HG02938 (cell line): Measurements from ENCODE around the gene TTBK2.

ENCODE experiments used
- ATAC-seq: cut with Tn5 transposase; IDR thresholded peaks from one replicate; pipeline ENCODE4 v1.9.1; 2021; ENCODE audit warnings: mild to moderate bottlenecking, moderate library complexity; ENCODE audit not compliant: unreplicated experiment

Gene TTBK2

DNA sequence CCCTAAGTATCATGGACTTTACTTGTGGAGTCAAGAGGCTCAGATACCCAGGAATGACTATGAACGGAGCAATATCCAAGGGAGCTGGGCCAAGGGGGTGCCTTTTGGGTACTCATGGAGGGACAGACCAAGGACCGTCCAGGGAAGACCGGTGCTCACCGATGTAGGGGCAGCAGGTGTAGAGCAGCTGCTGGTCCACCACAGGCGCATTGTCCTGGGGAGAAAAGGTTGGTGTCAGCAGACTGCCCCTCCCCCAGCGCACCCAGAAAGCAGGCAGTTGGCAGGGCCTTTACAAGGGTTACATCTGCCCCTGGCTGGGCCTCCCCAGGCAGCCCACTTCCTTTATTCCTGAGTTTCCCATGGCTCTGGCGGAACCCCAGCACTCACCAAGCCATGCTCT lies 191.2 kb downstream of the TTBK2 start:
- no peak for ATAC-seq

DNA sequence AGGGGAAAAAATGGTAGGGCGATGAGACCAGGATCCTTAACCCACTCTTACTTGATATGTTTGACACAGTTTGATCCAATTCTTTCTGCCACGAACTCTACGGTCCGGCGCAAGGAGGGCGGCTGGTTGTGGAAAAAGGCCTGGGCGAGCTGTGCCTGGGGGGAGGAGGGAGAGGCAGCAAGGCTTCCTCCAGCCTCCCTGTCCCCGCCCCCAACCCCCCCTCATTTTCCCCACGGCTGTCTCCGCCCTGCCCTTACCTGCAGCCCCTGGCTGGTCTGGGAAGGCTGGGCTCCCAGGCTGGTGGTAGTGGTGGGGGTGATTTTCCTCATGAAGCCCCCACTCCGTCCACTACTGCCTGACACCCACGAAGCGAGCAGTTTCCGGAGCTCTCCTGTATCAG lies 191.6 kb downstream of the TTBK2 start:
- no peak for ATAC-seq

DNA sequence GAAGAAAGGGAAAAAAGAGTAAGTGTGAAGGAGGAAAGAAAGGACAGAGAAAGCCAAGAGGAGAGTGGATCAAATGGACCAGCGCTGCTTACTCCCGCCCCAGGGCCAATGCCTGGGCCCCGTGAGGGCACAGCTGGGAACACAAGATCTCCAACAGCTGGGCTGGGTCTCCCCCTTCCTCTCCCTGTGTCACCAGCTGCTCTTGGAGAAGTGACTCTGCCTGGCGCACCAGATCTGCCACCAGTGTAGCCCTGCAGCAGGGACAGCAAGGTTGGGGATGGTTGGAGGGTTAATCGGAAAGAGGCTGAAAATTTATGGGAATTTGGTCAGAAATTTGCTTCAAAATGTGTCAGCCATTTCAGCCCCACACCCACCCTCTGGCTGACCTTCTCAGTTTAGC lies 192.0 kb downstream of the TTBK2 start:
- no peak for ATAC-seq

DNA sequence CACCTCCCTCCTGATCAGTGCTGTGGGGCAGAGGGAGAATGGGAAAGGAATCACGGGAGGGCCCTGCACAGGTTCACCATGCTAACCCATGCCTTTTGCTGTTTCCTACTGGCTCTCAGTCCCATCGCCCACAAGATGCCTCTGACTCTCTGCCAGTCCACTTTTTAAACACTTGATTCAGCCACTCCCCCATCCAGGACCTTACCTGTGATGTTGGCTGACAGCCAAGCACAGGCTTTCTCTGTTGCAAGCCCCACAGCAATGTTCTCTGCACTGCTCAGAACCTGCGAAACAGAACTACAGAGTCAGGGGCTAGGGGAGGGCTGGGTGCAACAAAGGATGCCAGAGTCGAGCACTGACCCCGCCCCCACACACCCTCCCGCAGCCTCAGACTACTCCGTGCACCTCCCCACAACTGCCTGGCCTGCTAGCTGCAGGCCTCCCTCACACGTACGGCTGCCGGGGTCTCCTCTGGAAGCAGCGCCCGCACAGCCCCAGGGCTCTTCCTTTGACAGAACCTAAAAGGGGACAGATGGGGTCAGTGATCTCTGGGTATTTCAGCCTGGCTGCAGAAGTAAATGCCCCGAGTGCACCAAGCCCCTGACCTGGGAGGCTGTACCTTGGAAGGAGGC lies 192.7 kb downstream of the TTBK2 start:
- no peak for ATAC-seq

DNA sequence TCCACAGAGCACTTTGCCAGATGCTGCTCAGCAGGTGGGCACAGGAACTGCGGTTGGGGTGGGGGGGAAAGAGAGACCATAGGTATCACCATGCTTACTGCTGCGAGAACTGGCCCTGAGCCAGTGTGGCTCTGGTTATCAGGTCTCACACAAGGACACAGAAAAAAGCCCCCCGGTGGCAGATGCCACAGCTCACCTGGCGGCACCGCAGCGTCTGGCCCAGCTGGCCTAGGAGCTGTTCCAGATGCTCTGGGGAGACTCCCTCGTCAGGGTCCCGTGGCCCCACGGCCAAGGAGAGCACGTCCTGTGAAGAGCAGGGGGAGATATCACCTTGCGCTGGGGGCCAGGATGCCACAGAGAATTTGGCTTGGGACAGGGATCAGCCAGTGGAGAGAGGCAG lies 194.5 kb downstream of the TTBK2 start:
- no peak for ATAC-seq

DNA sequence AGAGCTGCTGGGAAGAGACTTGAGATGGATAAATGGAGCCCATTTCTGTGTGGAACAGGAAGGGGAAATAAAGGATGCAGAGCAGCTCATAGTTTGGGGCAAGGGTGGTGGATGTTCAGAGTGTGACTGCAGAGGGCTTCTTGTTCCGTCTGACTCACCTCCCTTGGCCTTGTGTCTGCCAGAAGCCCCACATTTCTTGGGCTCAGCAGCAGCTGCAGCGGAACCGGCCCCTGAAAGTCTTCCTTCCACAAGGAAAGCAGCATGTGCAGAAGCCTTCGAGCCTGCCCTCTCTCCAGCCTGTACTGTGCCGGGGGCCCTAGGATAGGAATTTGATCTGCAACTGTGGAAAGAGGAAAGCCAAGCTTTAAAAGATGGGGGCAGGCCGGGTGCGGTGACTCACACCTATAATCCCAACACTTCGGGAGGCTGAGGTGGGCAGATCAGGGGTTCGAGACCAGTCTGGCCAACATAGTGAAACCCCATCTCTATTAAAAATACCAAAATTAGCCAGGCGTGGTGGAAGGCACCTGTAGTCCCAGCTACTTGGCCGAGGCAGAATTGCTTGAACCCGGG lies 195.2 kb downstream of the TTBK2 start:
- ATAC-seq, result no peak

DNA sequence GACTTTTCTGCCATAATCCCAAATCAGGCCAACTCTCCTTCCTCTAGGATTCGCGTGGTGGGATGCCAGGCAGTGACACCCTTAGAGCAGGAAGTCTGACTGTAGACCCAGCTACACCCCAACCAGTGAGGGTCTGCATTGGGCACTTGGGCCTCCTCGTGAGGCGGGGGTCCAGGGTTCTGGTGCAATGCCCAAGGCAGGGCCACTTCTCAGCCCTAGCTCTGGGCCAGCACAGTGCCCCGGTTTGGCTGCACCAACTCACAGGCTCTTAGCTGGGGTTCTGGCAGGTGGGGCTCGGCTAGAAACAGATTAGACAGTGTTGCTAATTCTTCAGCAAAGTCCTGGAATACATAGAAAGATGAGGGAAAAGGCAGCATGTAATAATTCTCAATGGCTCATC lies 196.3 kb downstream of the TTBK2 start:
- no peak for ATAC-seq

DNA sequence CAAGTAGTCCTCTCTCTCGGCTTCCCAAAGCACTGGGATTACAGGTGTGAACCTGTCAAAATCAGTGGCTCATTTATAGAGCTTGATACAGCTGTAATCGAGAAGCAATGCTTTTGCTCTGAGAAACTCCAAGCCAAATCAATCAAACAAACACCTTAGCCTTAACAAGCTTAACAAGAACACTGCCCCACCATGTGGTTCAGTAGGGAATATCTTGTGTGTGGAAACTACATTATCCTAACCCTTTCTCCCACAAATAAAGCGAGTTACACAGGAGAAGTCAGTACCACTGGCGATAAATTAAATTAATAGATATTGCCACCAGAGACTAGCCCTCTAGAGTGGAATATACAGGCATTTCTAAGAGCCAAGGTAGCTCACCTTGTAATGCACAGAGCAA lies 197.5 kb downstream of the TTBK2 start:
- ATAC-seq, result no peak

DNA sequence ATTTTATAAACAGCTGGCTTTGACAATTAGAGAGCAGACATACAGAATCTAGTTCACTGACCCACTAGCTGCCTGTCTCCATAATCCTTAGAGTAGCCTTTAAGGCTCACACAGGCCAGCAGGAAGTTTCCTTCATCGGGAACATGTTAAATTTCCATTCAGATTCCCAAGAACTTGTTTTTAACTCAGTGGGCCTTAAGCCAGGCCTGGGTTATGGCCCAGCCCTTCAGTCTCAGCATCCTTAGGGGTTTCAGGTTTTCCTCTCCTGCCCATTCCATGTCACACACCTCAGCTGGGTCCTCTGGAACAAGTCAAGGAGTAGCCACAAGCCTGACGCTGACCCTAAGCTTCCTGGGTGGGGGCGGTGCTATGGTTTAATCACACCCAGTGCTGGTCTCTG lies 198.7 kb downstream of the TTBK2 start:
- ATAC-seq, result no peak

DNA sequence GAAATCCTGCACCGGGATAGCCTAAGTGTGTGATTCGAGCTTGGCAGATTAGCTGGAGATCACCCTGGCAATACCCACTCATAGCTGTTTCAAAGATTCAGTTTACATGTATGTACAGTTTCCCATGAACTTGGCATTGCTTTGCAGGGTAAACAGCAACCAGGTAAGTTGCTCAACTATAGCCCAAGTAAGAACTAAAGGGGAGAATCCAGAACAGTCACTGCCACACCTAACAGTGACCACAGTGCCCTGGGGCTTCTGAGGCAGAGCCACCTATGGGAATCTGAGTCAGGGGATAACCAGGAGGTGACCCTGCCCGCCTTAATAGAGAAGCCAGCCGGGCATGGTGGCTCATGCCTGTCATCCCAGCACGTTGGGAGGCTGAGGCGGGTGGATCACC lies 199.6 kb downstream of the TTBK2 start:
- no peak for ATAC-seq

DNA sequence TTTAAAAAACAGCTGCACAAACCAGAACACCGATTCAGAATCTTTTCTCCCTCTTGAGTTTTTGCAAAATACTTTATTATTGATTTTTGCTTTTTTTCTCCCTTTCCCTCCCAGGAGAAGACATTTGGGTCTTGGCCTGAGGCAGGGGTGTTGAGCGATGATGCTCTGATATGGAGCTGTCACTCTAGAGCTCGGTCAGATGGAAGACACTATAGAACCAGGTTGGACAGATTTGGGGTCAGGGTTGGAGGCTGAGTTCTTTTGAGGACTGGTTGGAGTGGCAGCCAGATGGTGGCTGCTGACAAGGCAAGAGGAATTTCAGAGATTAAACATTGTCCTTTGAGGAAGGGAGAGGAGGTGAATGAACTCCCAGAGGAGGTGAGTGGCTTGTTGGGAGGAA lies 200.5 kb downstream of the TTBK2 start:
- ATAC-seq, result no peak

DNA sequence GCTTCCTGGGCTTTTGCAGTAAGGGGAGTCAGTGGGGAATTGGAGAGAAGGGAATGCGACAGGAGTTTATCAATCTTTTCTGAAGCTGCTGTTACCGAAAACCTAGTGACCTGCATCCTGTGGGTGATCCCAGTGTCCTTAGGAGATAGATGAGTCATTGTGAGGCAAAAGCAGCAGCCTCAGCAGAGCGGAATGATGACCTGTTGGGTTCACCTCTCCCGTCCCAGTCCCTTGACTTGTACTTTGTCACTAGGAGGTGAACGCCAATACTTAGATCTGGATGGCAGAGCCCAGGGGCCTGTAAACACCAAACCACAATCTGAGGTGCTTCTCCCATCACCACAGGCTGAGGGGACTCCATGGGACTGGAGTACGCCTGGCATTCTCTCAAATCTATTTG lies 201.5 kb downstream of the TTBK2 start:
- no peak for ATAC-seq

DNA sequence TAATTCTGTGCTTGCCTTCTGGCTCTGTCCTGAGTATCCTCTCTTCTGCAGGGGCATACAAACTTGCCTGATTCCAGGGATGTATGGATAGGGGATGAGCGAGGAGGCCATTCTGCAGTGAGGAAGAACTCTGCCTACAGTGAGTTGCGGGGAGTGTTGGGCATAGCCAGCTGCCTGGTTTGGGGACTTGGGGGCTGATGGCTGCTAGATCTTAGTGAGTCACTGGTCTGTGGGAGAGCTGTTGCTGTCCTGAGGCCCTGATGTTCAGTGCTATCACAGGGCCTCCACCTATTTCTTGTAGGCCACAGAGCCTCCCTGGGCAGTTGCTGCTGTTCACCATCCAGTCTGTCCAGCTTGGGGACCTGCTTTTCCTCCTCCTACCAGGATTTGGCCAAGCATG lies 204.0 kb downstream of the TTBK2 start:
- no peak for ATAC-seq

DNA sequence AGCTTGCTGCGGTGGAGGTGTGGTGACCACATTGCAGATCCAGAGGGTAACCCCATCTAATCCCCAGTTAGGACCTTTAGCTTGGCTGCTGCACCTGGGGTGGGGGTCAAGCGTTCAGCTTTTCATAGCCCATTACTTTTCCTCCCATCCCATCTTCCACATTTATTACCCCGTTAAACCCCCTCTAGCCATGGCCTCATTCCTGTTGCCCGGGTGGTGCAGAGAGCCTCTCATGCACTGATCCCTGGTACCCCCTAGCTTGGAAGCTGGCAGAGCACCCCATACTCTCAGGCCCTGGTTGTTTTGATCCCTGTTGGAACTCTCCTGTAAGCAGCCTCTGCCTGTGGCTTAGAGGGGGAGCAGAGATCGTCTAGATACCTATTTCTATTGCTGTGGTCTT lies 204.5 kb downstream of the TTBK2 start:
- ATAC-seq, result no peak

DNA sequence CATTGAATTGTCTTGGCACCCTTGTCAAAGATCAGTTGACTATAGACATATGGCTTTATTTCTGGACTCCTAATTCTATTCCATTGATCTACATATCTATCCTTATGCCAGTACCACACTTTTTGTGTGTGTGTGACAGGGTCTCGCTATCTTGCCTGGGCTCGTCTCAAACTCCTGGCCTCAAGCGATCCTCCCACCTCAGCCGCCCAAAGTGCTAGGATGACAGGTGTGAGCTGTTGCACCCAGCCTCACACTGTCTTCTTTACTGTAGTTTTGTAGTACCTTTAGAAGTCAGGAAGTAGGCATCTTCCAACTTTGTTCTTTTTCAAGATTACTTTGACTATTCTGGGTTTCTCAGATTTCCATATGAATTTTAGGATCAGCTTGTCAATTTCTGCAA lies 208.0 kb downstream of the TTBK2 start:
- no peak for ATAC-seq

DNA sequence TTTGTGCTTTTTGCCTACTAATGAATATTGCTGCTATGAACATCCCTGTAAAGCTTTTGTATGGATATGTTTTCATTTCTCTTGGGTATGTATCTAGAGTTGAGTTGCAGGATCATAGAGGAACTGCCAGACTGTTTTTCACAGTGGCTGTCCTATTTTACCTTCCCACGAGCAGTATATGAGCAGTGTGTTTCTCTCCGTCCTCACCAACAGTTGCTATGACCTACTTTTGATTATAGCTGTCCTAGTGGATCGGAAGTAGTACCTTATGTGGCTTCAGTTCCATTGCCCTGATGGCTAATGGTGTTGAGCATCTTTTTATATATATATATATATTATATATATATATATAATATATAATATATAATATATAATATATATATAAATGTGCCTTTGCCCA lies 208.8 kb downstream of the TTBK2 start:
- no peak for ATAC-seq

DNA sequence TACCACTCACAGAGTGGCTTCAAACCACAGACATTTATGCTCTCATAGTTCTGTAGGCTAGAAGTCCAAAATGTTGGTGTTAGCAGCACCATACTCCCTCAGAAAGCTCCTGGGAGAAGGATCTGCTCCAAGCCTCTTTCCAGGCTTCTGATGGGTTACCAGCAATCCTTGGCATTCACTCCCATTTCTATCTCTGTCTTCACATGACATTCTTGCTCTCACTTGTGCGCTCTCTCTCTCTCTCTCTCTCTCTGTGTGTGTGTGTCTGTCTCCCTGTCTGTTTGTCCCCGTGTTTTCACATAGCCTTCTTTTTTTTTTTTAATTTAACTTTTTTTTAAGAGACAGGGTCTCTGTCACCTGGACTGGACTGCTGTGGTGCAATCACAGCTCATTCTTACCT lies 209.9 kb downstream of the TTBK2 start:
- ATAC-seq, result no peak

DNA sequence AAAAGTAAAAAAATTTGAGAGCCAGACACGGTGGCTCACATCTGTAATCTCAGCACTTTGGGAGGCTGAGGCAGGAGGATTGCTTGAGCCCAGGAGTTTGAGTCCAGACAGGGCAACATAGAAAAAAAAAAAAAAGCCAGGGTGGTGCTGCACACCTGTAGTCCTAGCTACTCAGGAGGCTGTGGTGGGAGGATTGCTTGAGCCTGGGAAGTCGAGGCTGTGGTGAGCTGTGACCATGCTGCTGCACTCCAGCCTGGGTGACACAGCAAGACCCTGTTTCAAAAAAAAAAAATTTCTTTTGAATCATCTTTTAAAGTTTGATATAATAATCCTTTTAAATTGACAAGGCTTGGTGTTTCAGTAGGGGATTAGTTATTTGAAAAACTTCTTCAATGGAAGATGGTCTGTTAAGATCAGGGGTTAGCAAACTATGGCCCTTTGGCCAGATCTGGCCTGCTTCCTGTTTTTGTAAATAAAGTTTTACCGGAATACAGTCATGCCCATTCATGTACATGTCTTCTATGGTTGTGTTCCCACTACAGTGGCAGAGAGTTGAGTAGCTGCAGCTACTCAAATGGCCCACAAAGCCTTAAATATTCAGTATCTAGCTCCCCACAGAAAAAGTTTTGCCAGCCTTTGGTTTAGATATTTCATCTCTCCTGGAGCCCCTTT lies 212.6 kb downstream of the TTBK2 start:
- ATAC-seq, result no peak

DNA sequence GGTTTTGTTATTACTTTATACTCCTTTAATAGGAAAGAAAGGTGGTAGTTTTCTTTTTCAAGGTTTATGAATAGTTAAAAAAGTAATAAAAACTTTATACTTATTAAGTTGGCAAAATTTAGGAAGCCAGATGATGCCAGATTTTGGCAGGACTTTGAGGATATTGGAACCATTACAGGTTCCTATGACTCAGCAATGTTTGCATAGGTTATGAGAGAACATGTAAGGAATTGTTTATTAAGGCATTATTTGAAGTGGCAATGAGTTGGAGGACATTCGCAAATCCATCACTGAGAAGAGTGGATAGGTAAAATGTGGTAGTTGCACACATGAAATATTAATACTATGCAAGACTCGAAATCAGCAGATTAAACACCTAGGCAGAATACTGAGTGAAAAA lies 213.5 kb downstream of the TTBK2 start:
- no peak for ATAC-seq

DNA sequence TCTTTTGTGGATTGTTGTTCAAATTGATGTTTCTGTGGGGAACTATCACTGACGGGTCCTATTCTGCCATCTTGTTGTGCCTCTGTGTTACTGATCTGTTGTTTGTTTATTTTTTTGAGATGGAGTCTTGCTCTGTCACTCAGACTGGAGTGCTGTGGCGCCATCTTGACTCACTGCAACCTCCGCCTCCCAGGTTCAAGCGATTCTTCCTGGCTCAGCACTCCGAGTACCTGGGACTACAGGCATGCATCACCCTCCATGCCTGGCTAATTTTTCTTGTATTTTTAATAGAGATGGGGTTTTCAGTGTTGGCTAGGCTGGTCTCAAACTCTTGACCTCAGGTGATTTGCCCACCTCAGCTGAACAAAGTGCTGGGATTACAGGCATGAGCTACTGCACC lies 215.2 kb downstream of the TTBK2 start:
- no peak for ATAC-seq

DNA sequence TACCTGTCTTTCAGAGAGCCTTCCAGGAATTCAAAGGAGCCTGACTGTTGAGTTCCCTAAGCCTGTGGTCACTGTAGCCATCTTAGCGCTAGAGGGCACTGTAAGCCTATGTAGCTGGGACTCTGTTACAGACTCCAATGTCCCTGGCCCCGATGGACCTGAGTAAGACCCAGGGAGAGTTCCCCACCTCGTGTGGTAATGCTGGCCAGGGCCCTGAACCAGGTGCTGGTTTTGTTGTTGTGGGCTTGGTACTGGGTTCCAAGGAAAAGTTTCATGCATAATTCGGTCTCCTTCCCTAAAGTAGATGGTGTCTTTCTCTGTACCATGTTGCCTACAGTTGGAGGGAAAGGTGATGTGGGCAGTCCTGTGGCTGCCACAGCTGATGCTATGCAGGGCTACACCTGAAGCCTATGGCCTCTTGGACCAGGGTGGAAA lies 216.1 kb downstream of the TTBK2 start:
- ATAC-seq, result no peak

DNA sequence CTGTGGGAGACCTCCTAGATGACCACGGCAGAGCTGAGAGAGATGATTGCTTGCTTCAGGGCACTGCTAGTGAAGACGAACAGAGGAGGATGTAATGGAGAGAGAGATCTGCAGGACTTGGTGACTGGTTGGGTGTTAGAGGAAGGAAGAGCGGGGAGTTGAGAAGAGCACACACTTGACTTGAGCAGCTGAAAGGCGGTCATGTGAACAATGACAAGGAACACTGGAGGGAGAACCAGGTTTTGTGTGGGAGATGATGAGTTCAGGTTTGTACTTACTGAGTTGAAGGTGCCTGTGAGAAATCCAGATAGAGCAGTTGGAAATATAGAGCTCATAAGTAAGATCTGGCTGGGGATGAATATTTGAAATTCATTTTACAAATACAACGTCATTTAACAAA lies 224.0 kb downstream of the TTBK2 start:
- ATAC-seq, result no peak
